TTC549 (cell line): ENCODE data around the gene NFIC.
"Not testable (repeated sequence)": the region's sequence is repeated elsewhere in the genome, so short reads cannot be mapped to it uniquely, and the experiment has no call there.

Source experiments
- FAIRE-seq: peaks from 2 replicates; lab custom pipeline; 2012; peaks lifted over from hg19 to GRCh38; lab: Jason Lieb, UNC

NFIC gene

GRCh38 chr19:3494051-3494450 is 127.7 kb downstream of the NFIC start:
- FAIRE-seq: no peak

- FAIRE-seq: no peak
Measured at GRCh38 chr19:3494559-3494958, 128.2 kb downstream of the NFIC start.

GRCh38 chr19:3496392-3497273 is 130.2 kb downstream of the NFIC start:
- FAIRE-seq: no peak

GRCh38 chr19:3497757-3498520 is 131.6 kb downstream of the NFIC start:
- no peak for FAIRE-seq

- FAIRE-seq: no peak
Measured at GRCh38 chr19:3499738-3500428, 133.5 kb downstream of the NFIC start.

- FAIRE-seq: peak; percentile 76
Measured at GRCh38 chr19:3500429-3501101, 134.2 kb downstream of the NFIC start, which contains the start of gene DOHH. Gene DOHH (minus strand): TSS chr19:3500674. CDS start chr19:3496814, 3,860 bp downstream.

GRCh38 chr19:3501780-3502179 is 135.4 kb downstream of the NFIC start:
- no peak for FAIRE-seq

GRCh38 chr19:3503036-3503572 is 136.7 kb downstream of the NFIC start:
- no peak for FAIRE-seq

GRCh38 chr19:3504735-3505134 is 138.4 kb downstream of the NFIC start:
- FAIRE-seq: no peak

GRCh38 chr19:3505598-3506383 is 139.4 kb downstream of the NFIC start, which contains the start of gene FZR1:
Gene FZR1 (plus strand): TSS chr19:3506311. CDS start chr19:3522990, 16,679 bp downstream.
- no peak for FAIRE-seq

GRCh38 chr19:3506384-3507340 is 140.3 kb downstream of the NFIC start:
- no peak for FAIRE-seq

GRCh38 chr19:3507371-3508120 is 141.2 kb downstream of the NFIC start:
- FAIRE-seq: no peak

GRCh38 chr19:3508121-3508661 is 141.8 kb downstream of the NFIC start:
- FAIRE-seq: not testable (repeated sequence)

- no peak for FAIRE-seq
Measured at GRCh38 chr19:3508771-3509535, 142.6 kb downstream of the NFIC start.

GRCh38 chr19:3509566-3509989 is 143.2 kb downstream of the NFIC start:
- FAIRE-seq: no peak

- no peak for FAIRE-seq
Measured at GRCh38 chr19:3510727-3511126, 144.3 kb downstream of the NFIC start.

GRCh38 chr19:3511506-3512251 is 145.3 kb downstream of the NFIC start:
- no peak for FAIRE-seq
